ENCODE measurements around the gene KRT6C. TPM values are rescaled to one million over a fixed set of nuclear protein-coding genes. Genes with fewer than 3 reads are reported as not detected.

Gene KRT6C
- polyA plus RNA-seq, 1 of the 3 experiments (the other 2 are of a cell fraction) = not detected

- CTCF ChIA-PET = no interaction called here
- Histone ChIP-seq H3K9ac (no peak overlapping the region), H3K4me1 (ENCODE audit: control insufficient read depth in 1 of 2, insufficient read depth in 2 of 2, low read depth in 1 of 2, low read length in 1 of 2) (no peaks in the 10 kb centered on the region), H3K4me3 (ENCODE audit: low read depth in 2 of 2, low read length in 1 of 2) (no peak overlapping the region), H3K27me3 (ENCODE audit: insufficient read depth) (peaks cover 22% of the 10 kb centered on the region; the same call in 1 of the 2 replicates), H3K9me3 (peaks cover 9% of the 10 kb centered on the region; the same call in 1 of the 2 replicates), H3K36me3 (replicated peaks in 1 of 2; ENCODE audit: control insufficient read depth in 1 of 2, insufficient read depth in 2 of 2, low read length in 1 of 2) (no peaks in the 10 kb centered on the region), H3K9me2 (no peaks in the 10 kb centered on the region), H3K27ac (ENCODE audit: low read depth in 2 of 2, low read length in 1 of 2) (no peak overlapping the region), H3F3A (replicated peaks; ENCODE audit: insufficient read depth) (no peaks in the 10 kb centered on the region), H2AFZ (ENCODE audit: low read depth) (no peak overlapping the region), H4K20me1 (ENCODE audit: insufficient read depth) (no peaks in the 10 kb centered on the region), H3K79me2 (ENCODE audit: insufficient read depth) (no peaks in the 10 kb centered on the region), H3K4me2 (no peak overlapping the region)
- POLR2A ChIA-PET = no interaction called here
- TF ChIP-seq, protein P1, sequence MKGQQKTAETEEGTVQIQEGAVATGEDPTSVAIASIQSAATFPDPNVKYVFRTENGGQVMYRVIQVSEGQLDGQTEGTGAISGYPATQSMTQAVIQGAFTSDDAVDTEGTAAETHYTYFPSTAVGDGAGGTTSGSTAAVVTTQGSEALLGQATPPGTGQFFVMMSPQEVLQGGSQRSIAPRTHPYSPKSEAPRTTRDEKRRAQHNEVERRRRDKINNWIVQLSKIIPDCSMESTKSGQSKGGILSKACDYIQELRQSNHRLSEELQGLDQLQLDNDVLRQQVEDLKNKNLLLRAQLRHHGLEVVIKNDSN (IDR thresholded peaks at IDR 0.05; ENCODE audit: borderline replicate concordance, low read depth) = no peak
- TF ChIP-seq RAD21 (IDR thresholded peaks at IDR 0.05; ENCODE audit: low read length) (no peak), CHD2 (IDR thresholded peaks at IDR 0.05; ENCODE audit: low read length, partially characterized antibody) (no peak), EP300 (IDR thresholded peaks at IDR 0.05; ENCODE audit: borderline replicate concordance in 1 of 2, low read depth in 1 of 2, low read length in 1 of 2) (no peak), TAF1 (IDR thresholded peaks at IDR 0.05; ENCODE audit: borderline replicate concordance, low read depth, low read length) (no peak), MAX (IDR thresholded peaks at IDR 0.05; ENCODE audit: low read depth) (no peak)
- no peak for DNase-seq
- 0% methylated on average over 1 of the region's 1 CpG for WGBS (ENCODE audit: low lambda C conversion rate)
These were observed 13.6 kb upstream of the KRT6C start for GRCh38 chr12:52487211-52487610.

DNA sequence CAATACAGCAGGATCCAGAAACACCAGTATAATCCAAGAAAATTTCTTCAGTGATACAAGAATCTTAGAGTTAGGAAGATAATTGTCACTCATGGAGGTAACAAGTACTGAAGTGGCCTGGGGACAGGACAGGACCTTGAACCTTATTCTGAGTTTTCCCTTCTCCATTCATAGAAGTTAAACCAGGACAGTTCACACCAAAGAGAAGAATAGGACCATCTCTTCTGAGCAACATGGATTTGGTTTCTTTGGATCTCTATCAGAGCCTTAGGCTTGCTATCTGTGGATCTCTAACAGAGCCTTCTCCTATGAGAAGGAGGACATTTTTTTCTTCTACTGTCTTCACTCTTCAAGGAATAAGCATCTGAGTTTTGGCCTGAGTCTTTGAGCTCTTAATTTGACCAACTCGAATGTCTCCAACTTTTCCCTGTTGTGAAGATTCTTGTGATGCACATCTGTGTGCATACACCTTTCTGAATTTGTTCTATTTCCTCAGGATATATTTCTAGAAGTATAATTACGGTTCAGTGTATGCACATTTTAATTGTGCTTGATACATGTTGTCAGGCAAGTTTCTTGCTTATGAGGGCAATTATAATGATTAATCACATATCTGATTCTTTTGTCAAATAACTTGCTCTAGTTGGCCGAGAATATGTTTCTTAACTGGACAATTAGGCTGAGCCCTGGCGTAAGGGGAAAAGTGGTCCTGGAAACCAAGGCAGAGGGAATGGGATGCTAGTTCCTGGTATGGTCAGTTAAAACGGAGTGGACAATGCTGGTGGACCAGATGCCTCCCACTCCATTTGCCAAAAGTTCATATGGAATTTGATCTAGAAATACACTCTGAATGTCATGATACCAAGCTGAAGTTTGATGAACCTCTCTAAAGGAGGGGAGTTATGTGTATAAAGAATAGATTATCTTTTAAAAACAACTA is 12.8 kb upstream of the KRT6C start:
- Histone ChIP-seq H3K9me2 (no peaks in the 10 kb centered on the region), H4K20me1 (ENCODE audit: insufficient read depth) (no peaks in the 10 kb centered on the region), H3K27ac (ENCODE audit: low read depth in 2 of 2, low read length in 1 of 2) (no peak overlapping the region), H3K9ac (no peak overlapping the region), H3K27me3 (ENCODE audit: insufficient read depth) (peaks cover 17% of the 10 kb centered on the region; the same call in 1 of the 2 replicates), H3K9me3 (peaks cover 9% of the 10 kb centered on the region; the same call in 1 of the 2 replicates), H3F3A (replicated peaks; ENCODE audit: insufficient read depth) (no peaks in the 10 kb centered on the region), H3K79me2 (ENCODE audit: insufficient read depth) (no peaks in the 10 kb centered on the region), H3K36me3 (replicated peaks in 1 of 2; ENCODE audit: control insufficient read depth in 1 of 2, insufficient read depth in 2 of 2, low read length in 1 of 2) (no peaks in the 10 kb centered on the region), H3K4me3 (ENCODE audit: low read depth in 2 of 2, low read length in 1 of 2) (no peak overlapping the region), H3K4me2 (no peak overlapping the region), H2AFZ (ENCODE audit: low read depth) (no peak overlapping the region), H3K4me1 (ENCODE audit: control insufficient read depth in 1 of 2, insufficient read depth in 2 of 2, low read depth in 1 of 2, low read length in 1 of 2) (no peaks in the 10 kb centered on the region)
- CTCF ChIA-PET = no interaction called here
- DNase-seq = no peak
- WGBS (ENCODE audit: low lambda C conversion rate) = 4% methylated on average over 5 of the region's 5 CpGs
- TF ChIP-seq RFX5 (IDR thresholded peaks at IDR 0.05; ENCODE audit: low read length) (no peak), YY1 (IDR thresholded peaks at IDR 0.05; ENCODE audit: low read depth) (no peak), FOXM1 (IDR thresholded peaks at IDR 0.05; ENCODE audit: low read depth) (no peak), EZH2phosphoT487 (IDR thresholded peaks at IDR 0.05; ENCODE audit: borderline replicate concordance, low read depth) (no peak), TAF1 (IDR thresholded peaks at IDR 0.05; ENCODE audit: borderline replicate concordance, low read depth, low read length) (no peak), MXI1 (IDR thresholded peaks at IDR 0.05; ENCODE audit: low read depth, low read length) (no peak), NFIC (IDR thresholded peaks at IDR 0.05; ENCODE audit: borderline replicate concordance) (no peak), FOXJ3 (CRISPR knock-in tag; IDR thresholded peaks at IDR 0.05) (no peak)
- POLR2A ChIA-PET = no interaction called here
